Vagina (tissue), 2 donors: ENCODE data around the gene PLAA.

ENCODE experiments used
- CTCF ChIP-seq, 3 experiments: fragments of 450-650 bp in 2 of 3; fragments of 200-600 bp in 1 of 3; sonication (generic) in 1 of 3; IDR thresholded peaks; one replicate each; pipeline ENCODE4 v1.5.1; 2017 to 2019; ENCODE audit warnings: antibody characterized with exemption in 3 of 3, mild to moderate bottlenecking in 2 of 3, moderate library complexity in 2 of 3
- POLR2A ChIP-seq, 2 donors: fragments of 450-650 bp; IDR thresholded peaks; one replicate each; pipeline ENCODE4 v1.6.1; 2017; ENCODE audit warnings: antibody characterized with exemption in 2 of 2, mild to moderate bottlenecking in 2 of 2, moderate library complexity in 2 of 2

GRCh38 chr9:26937816-26938371 is 9.1 kb downstream of the PLAA start:
- TF ChIP-seq POLR2A (IDR thresholded peaks at IDR 0.05), result no peak
- TF ChIP-seq CTCF (IDR thresholded peaks at IDR 0.05), result no peak
